DMS53 treated with DMSO at 0.1 percent for 48 hours (cell line): ENCODE data around the gene ADAMTSL2.

ENCODE experiments used
- DNase-seq: peaks from one replicate; lab custom pipeline; 2025; ENCODE audit not compliant: unreplicated experiment; lab: John Stamatoyannopoulos, UW

ADAMTSL2 gene

DNA sequence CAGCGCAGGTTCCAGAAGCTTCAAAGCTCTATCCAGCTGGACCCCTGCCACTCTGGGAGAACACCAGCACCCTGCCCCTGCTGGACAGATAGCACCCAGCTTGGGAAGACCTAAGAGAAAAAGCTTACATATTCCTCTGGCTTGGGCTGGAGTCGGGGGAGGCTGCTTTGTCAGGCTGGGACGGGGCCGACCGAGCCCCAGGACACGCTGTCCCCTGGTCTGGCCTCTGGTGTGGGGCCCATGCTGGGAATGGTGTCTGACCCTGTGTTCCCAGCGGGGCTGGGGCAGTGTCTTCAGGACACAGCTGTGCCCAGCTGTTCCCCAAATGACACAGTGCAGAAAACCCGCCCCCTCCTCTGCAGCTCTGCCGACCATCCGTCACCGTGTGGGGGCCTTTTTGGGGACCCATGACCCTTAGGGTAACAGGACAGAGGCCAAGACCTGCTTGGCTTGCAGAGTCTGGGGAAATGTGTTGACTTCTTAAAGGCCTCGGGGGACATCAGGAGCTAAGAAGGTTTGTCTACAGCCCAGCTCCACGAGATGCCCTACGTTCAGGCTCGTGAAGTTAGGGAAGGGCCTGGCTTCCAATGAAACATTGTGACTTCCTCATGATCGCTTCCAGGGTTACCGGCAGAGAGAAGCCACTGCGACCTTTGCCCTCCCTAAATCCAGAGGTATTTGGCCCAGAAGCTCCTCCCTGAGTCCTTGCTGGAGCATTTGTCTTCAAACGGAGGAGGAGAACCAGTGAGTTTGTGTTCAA lies 35.2 kb upstream of the ADAMTSL2 start:
- DNase-seq, result no peak

DNA sequence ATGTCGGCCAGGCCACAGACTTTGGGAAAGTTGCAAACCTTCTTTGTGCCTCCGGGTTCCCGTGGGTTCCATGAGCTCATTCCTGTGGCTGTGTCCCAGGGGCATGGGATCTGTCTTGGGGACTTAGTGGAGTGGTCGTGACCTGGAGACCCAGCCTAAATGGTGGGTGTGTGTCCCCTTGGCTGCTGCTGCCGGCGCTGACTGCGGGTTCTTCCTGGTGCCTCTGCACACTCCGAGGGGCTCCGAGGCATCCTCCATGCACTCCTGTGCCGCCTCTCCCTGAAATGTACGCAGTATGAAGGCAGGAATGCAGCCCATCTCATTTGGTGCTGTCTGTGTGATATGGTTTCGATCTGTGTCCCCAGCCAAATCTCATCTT lies 34.6 kb upstream of the ADAMTSL2 start:
- DNase-seq, result no peak

DNA sequence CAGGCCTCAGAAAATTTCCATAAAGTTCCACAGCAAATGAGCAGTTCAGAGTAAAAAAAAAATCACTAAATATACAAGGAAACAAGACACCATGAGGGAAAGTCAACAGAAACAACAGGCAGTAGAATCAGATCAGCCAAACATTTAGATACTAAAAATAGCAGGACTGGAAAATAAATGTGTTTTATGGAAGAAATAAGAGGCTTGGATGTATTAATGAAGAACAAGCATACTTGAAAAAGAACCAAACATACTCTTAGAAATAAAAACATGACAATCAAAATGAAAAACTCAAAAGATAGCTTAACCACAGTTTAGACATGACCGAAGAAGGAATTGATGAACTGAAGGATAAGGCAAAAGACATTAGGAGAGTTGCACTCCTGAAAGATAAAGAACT lies 32.4 kb upstream of the ADAMTSL2 start:
- no peak for DNase-seq

GRCh38 chr9:133505186-133505830 lies 29.2 kb upstream of the ADAMTSL2 start:
- no peak for DNase-seq

DNA sequence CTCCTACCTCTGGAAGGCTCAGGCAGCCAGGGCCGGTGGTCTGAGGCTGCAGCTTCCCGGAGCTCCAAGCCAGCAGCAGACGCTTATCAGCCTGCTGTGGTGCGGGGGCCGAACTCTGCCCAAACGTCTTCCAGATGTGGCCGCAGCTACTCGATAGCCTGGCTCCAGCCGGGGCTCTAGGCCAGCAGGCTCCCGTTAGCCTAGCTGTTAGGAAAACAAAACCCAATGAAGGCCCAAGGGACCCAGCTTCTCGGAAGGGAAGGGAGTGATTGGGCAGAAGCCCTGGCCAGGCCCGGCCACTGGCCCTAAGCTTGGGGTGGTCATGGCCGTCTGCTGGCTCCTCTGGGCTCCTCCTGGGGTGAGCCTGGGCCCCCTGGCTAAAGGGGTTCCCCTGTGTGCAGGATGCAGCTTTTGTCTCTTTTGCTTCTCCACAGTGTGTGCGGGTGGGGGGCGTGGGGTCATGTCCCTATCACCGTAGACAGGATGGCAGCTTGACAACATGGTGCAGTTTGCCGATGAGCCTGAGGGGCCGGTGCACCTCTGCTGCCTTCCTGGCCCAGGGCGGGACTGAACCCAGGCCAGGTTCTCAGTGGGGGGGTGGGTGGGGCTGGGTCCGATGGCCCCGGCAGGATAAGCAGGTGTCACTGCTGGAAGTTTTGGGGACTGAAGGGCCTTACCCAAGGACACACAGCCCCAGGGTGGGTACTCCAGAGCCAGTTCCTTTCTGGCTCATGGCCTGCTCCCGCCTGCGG lies 28.4 kb upstream of the ADAMTSL2 start:
- DNase-seq, result no peak

DNA sequence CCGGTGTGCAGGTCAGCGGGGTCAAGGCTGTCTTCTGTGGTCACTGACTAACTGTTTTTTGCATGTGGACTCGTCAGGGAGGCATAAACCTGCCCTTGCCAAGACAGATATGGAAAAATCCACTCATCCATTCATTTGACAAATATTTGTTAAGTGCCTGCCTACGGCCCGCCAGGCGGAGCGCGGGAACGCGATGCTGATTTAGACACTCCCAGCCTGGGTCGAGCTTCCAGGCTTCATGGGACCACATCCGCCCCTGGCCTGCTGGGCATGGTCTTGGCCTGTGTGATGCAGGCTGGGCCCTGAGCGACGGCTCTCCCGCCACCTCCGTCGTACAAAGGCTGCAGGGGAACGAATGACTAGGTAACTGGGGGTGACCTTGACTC lies 27.9 kb upstream of the ADAMTSL2 start:
- peak; percentile 37 for DNase-seq

DNA sequence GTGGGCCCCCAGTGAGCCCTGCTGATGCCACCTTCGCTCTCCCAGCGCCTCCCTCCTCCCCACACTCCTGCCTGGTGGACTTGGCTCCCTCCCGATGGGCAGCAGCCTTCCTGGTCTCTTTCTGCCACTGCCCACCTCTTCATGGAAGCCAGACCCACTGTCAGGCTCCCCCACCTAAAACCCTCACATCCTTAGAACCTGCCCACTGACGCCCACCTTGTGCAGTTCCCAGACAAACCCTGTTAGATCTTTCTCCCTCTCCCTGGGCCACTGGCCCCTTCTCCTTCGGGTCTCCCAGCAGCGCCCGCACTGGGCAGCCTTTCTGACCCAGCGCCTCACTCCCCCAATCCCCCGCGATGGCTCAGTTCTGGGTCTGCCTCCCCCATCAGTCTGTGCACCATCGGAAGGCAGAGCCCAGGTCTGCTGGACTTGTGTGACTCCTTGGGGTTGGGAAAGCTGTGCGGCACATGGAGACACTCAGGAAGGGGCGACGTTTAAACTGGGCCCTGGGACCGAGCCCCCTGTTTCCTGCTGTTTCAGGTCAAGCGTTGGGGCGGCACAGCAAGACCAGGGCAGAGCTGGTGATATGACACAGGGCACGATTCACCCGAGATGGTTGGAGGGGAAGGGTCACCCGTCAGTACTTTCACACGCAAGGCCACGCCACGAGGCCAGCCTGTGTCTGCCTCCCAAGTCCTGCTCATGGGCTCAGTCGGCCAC lies 27.1 kb upstream of the ADAMTSL2 start:
- DNase-seq, result no peak

DNA sequence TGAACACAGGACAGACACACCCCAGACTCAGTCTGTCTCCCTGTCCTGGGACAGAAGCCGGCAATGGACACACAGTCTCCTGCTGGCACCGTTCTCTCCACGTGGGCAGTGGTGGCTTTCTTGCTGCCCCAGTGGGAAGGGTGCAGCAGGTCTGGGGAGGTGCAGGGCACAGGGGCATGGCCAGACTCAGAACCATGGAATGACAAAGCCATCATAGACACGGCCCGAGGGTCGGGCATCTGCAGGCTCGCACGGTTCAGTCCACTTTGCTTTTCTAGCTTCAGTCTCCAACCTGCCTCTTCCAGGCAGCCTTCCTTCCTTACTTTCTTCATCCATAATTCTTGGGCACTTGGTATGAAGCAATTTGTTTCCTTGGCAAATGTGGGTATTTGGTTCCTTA lies 26.5 kb upstream of the ADAMTSL2 start:
- no peak for DNase-seq

- peak; percentile 89 for DNase-seq
Measured at GRCh38 chr9:133509179-133510083, 25.1 kb upstream of the ADAMTSL2 start.

GRCh38 chr9:133510926-133511505 lies 23.5 kb upstream of the ADAMTSL2 start:
- DNase-seq, result no peak

DNA sequence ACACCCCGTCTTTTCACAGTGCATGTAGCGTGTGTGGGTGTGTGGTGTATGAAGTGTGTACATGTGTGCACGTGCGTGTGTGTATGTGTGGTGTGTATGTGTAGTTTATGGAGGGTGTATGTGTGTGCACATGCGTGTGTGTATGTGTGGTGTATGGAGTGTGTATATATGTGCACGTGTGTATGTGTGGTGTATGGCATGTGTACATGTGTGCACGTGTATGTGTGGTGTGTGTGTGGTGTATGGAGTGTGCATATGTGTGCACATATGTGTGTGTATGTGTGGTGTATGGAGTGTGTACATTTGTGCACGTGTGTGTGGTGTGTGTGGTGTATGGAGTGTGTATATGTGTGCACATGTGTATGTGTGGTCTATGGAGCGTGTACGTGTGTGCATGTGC lies 22.9 kb upstream of the ADAMTSL2 start:
- no peak for DNase-seq

DNA sequence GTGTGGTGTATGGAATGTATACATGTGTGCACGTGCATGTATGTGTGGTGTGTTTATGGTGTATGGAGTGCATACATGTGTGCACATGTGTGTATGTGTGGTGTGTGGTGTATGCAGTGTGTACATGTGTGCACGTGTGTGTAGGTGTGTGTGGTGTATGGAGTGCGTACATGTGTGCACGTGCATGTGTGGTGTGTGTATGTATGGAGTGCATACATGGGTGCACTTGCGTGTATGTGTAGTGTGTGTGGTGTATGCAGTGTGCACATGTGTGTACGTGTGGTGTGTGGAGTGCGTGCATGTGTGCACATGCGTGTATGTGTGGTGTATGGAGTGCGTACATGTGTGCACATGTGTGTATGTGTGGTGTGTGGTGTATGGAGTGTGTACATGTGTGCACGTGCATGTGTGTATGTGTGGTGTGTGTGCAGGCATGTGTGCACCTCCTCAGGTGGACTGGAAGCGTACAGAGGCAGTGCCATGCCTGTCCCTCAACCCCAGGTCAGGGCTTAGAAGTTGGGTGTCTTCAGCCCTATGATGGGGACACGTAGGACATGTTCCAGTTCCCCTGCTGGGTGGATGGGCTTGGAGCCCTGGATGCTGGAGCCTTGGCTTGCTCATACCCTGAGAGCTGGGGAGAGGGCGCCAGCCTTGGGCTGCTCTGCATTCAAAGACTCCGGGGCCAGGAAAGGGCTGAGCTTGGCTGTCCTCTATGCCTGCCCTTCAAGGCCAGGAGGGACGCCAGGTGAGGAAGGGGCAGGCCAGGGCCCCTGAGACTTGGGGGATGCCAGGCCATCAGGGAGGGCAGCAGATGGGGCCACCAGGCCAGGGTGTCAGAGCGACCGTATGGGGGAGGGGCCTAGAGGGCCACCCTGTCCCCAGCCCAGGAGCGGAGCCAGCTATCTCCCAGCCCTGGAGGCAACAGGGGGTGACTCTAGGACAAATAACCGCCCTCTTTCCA lies 22.0 kb upstream of the ADAMTSL2 start:
- DNase-seq, result no peak

GRCh38 chr9:133513214-133514100 lies 21.0 kb upstream of the ADAMTSL2 start:
- peak; percentile 41 for DNase-seq

GRCh38 chr9:133514460-133515239 lies 19.9 kb upstream of the ADAMTSL2 start:
- DNase-seq, result no peak

- no peak for DNase-seq
Measured at GRCh38 chr9:133515240-133515610, 19.3 kb upstream of the ADAMTSL2 start.

GRCh38 chr9:133515615-133516255 lies 18.8 kb upstream of the ADAMTSL2 start:
- DNase-seq, result no peak
